Neuronal stem cell (in vitro differentiated cells): ENCODE data around the gene FRMD4B.

Experiments used
- DNase-seq: peaks from one replicate; pipeline ENCODE4 v3.0.0-alpha.2; 2013; ENCODE audit warnings: low spot score
- H2AFZ ChIP-seq: one replicate; pipeline ENCODE4 v1.6.1; 2013; ENCODE audit warnings: mild to moderate bottlenecking, low read length, inconsistent platforms
- H2AK5ac ChIP-seq: 2 replicates; pipeline ENCODE4 v1.6.1; 2013; ENCODE audit warnings: low read depth, mild to moderate bottlenecking, inconsistent platforms, low read length, moderate library complexity, mixed read lengths
- H2BK120ac ChIP-seq: 2 replicates; pipeline ENCODE4 v1.6.1; 2013; ENCODE audit warnings: low read depth, mild to moderate bottlenecking, inconsistent platforms, low read length, moderate library complexity, mixed read lengths
- H2BK12ac ChIP-seq: one replicate; pipeline ENCODE4 v1.6.1; 2013; ENCODE audit warnings: low read length, inconsistent platforms
- H2BK15ac ChIP-seq: 2 replicates; pipeline ENCODE4 v1.6.1; 2013; ENCODE audit warnings: mild to moderate bottlenecking, low read length, inconsistent platforms, mixed read lengths
- H2BK5ac ChIP-seq: one replicate; pipeline ENCODE4 v1.6.1; 2013; ENCODE audit warnings: inconsistent platforms, mild to moderate bottlenecking, low read length, moderate library complexity
- H3K14ac ChIP-seq: one replicate; pipeline ENCODE4 v1.6.1; 2013; ENCODE audit warnings: low read length, inconsistent platforms
- H3K18ac ChIP-seq: 2 replicates; pipeline ENCODE4 v1.6.1; 2013; ENCODE audit warnings: low read length, inconsistent platforms
- H3K23ac ChIP-seq: 2 replicates; pipeline ENCODE4 v1.6.1; 2013; ENCODE audit warnings: low read depth, mild to moderate bottlenecking, mixed read lengths, low read length, inconsistent platforms; ENCODE audit not compliant: poor library complexity
- H3K27ac ChIP-seq: replicated peaks from 3 replicates; pipeline ENCODE4 v1.5.1; 2013; ENCODE audit warnings: low read length, inconsistent platforms
- H3K27me3 ChIP-seq, 3 experiments: 2 replicates each; pipeline ENCODE4 v1.6.1; 2013; ENCODE audit warnings: low read length in 3 of 3, mild to moderate bottlenecking in 2 of 3, inconsistent platforms in 1 of 3, low read depth in 1 of 3, mixed read lengths in 1 of 3, moderate library complexity in 1 of 3; ENCODE audit not compliant: control insufficient read depth in 3 of 3, insufficient read depth in 3 of 3
- H3K36me3 ChIP-seq, 2 donors: replicated peaks in 1 of 2; 2 replicates each; pipeline ENCODE4 v1.6.1; 2013; ENCODE audit warnings: low read length in 2 of 2; ENCODE audit not compliant: control insufficient read depth in 2 of 2, insufficient read depth in 2 of 2
- H3K4ac ChIP-seq: 2 replicates; pipeline ENCODE4 v1.6.1; 2013; ENCODE audit warnings: inconsistent platforms, mild to moderate bottlenecking, low read length, moderate library complexity
- H3K4me1 ChIP-seq, 2 donors: 1 replicate in 1 of 2; 2 replicates in 1 of 2; pipeline ENCODE4 v1.6.1; 2013; ENCODE audit warnings: low read length in 2 of 2, low read depth in 1 of 2; ENCODE audit not compliant: control insufficient read depth in 2 of 2, insufficient read depth in 1 of 2
- H3K4me2 ChIP-seq: one replicate; pipeline ENCODE4 v1.6.1; 2013; ENCODE audit warnings: mild to moderate bottlenecking, low read length, inconsistent platforms; ENCODE audit not compliant: insufficient read depth, poor library complexity, severe bottlenecking
- H3K4me3 ChIP-seq, 2 donors: 2 replicates each; pipeline ENCODE4 v1.5.1; 2013; ENCODE audit warnings: low read length in 2 of 2, mild to moderate bottlenecking in 2 of 2, inconsistent platforms in 1 of 2, moderate library complexity in 1 of 2
- H3K79me1 ChIP-seq: one replicate; pipeline ENCODE4 v1.6.1; 2013; ENCODE audit warnings: low read depth, mild to moderate bottlenecking, inconsistent platforms, low read length, moderate library complexity
- H3K9ac ChIP-seq: one replicate; pipeline ENCODE4 v1.6.1; 2013; ENCODE audit warnings: mild to moderate bottlenecking, low read depth, low read length, inconsistent platforms; ENCODE audit not compliant: poor library complexity
- H3K9me3 ChIP-seq, 2 donors: replicated peaks in 1 of 2; 2 replicates each; pipeline versions ENCODE3 to v1.6.1; 2013; ENCODE audit warnings: low read length in 2 of 2, mild to moderate bottlenecking in 2 of 2, inconsistent platforms in 1 of 2, low read depth in 1 of 2, mixed read lengths in 1 of 2, moderate library complexity in 1 of 2; ENCODE audit not compliant: control insufficient read depth in 2 of 2, insufficient read depth in 1 of 2
- H4K8ac ChIP-seq: one replicate; pipeline ENCODE4 v1.6.1; 2013; ENCODE audit warnings: low read depth, mild to moderate bottlenecking, inconsistent platforms, low read length, moderate library complexity
- H4K91ac ChIP-seq: one replicate; pipeline ENCODE4 v1.6.1; 2013; ENCODE audit warnings: low read length, low read depth, mild to moderate bottlenecking, inconsistent platforms; ENCODE audit not compliant: poor library complexity
- WGBS, 2 donors: extraction: QIAGEN DNeasy Blood & Tissue Kit; methylation state at CpG; one replicate each; pipeline ENCODE4 v1.1.7; 2013; ENCODE audit warnings: missing lambda C conversion rate in 2 of 2, mixed read lengths in 1 of 2; ENCODE audit not compliant: insufficient read length in 2 of 2, insufficient replicate concordance in 1 of 2; ENCODE audit errors: extremely low coverage in 2 of 2; 5-methylcytosine and 5-hydroxymethylcytosine counted together

Gene FRMD4B

DNA sequence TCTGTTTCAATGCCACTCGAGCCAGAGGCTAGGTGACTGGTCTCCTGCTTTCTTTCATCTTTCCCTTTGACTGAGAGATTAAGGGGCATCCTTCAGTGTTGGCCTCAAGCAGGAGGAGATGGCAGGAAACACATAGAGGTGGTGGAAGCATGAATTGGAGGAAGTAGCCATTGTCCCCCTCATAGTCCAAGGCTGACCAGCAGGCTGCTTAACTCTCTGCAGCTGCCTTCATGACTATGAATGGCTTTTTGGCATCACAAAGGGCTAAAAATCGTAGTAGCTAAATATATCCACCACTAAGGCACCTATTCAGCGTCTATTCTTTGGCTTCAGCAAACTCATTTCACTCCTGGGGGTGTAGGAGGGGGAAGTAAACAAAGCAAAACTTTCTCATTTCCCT is 7.0 kb upstream of the FRMD4B start:
- no CpG with 5 or more reads among the region's 3 CpGs for WGBS, 2 donors
- Histone ChIP-seq H4K8ac (no peak overlapping the region), H2BK15ac (no peak overlapping the region), H3K4me2 (no peak overlapping the region), H3K9me3 (peaks cover 0 to 3% of the 10 kb centered on the region in 2 donors), H3K27me3 (peaks cover 0 to 14% (median 0%) of the 10 kb centered on the region in 3 experiments), H2BK5ac (no peak overlapping the region), H3K36me3 (no peaks in the 10 kb centered on the region), H3K14ac (no peak overlapping the region), H2BK12ac (no peak overlapping the region), H3K23ac (no peak overlapping the region), H2AK5ac (no peak overlapping the region), H3K9ac (no peak overlapping the region), H3K79me1 (no peaks in the 10 kb centered on the region), H2AFZ (no peak overlapping the region), H3K18ac (no peak overlapping the region), H3K4ac (no peak overlapping the region), H3K4me1 (peaks cover 0 to 4% of the 10 kb centered on the region in 2 donors), H3K27ac (no peak overlapping the region), H3K4me3 (no peak overlapping the region), H2BK120ac (no peak overlapping the region), H4K91ac (no peak overlapping the region)
- DNase-seq = no peak

- Histone ChIP-seq H3K9me3 (peaks cover 0 to 3% of the 10 kb centered on the region in 2 donors), H2BK5ac (no peak overlapping the region), H3K27ac (no peak overlapping the region), H3K4me1 (peaks cover 0 to 4% of the 10 kb centered on the region in 2 donors), H3K9ac (no peak overlapping the region), H2BK120ac (no peak overlapping the region), H3K14ac (no peak overlapping the region), H2BK12ac (no peak overlapping the region), H3K4me2 (no peak overlapping the region), H3K27me3 (peaks cover 0 to 18% (median 0%) of the 10 kb centered on the region in 3 experiments), H3K36me3 (no peaks in the 10 kb centered on the region), H2AFZ (no peak overlapping the region), H3K79me1 (no peaks in the 10 kb centered on the region), H3K4me3 (no peak overlapping the region), H2BK15ac (no peak overlapping the region), H3K18ac (no peak overlapping the region), H3K23ac (no peak overlapping the region), H4K8ac (no peak overlapping the region), H3K4ac (no peak overlapping the region), H2AK5ac (peak overlapping the region; percentile 19), H4K91ac (no peak overlapping the region)
- WGBS, 2 donors = no CpG with 5 or more reads among the region's 2 CpGs
- DNase-seq = no peak
These were observed 6.5 kb upstream of the FRMD4B start for GRCh38 chr3:69392415-69392814.

GRCh38 chr3:69391554-69391953 is 5.7 kb upstream of the FRMD4B start:
- Histone ChIP-seq H3K27me3 (peaks cover 0 to 27% (median under 1%) of the 10 kb centered on the region in 3 experiments), H3K9ac (no peak overlapping the region), H3K36me3 (no peaks in the 10 kb centered on the region), H3K4me2 (no peak overlapping the region), H3K79me1 (no peaks in the 10 kb centered on the region), H3K14ac (no peak overlapping the region), H3K4ac (no peak overlapping the region), H2BK120ac (no peak overlapping the region), H3K27ac (no peak overlapping the region), H2BK12ac (no peak overlapping the region), H2BK15ac (no peak overlapping the region), H3K4me3 (no peak overlapping the region), H4K8ac (no peak overlapping the region), H3K23ac (no peak overlapping the region), H3K4me1 (peaks cover 0 to 5% of the 10 kb centered on the region in 2 donors), H4K91ac (no peak overlapping the region), H2AFZ (no peak overlapping the region), H2AK5ac (no peak overlapping the region), H3K9me3 (peaks cover 0 to 3% of the 10 kb centered on the region in 2 donors), H2BK5ac (no peak overlapping the region), H3K18ac (no peak overlapping the region)
- DNase-seq = no peak
- no CpG with 5 or more reads among the region's 1 CpG for WGBS, 2 donors

DNA sequence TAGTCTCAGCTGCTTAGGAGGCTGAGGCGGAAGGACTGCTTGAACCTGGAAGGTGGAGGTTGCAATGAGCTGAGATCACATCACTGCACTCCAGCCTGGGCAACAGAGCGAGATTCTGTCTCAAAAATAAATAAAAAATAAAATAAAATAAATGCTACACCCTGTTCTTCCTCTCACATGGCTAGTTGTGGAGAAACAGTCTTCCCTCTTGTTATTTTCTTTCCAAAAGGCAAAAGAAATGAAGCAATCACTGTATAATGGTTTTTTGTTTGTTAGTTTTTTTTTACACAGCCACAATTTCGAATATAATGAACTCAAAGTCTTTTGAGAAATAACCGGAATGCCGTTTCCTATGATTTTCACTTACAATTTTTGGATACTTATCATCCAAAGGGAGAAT is 4.9 kb upstream of the FRMD4B start:
- H3K23ac ChIP-seq = no peak overlapping the region
- peaks cover 0 to 35% (median 8%) of the 10 kb centered on the region in 3 experiments for H3K27me3 ChIP-seq
- H2BK15ac ChIP-seq = no peak overlapping the region
- H3K27ac ChIP-seq = no peak overlapping the region
- H2BK12ac ChIP-seq = no peak overlapping the region
- H3K4me3 ChIP-seq = no peak overlapping the region
- H2AFZ ChIP-seq = no peak overlapping the region
- H2AK5ac ChIP-seq = no peak overlapping the region
- no peak overlapping the region for H2BK5ac ChIP-seq
- no peak overlapping the region for H2BK120ac ChIP-seq
- no peak overlapping the region for H3K14ac ChIP-seq
- no CpG with 5 or more reads among the region's 5 CpGs for WGBS, 2 donors
- H3K4me2 ChIP-seq = no peak overlapping the region
- peaks cover 0 to 3% of the 10 kb centered on the region in 2 donors for H3K9me3 ChIP-seq
- H3K79me1 ChIP-seq = peaks cover 2% of the 10 kb centered on the region
- H4K8ac ChIP-seq = no peak overlapping the region
- no peak for DNase-seq
- H3K18ac ChIP-seq = no peak overlapping the region
- H3K9ac ChIP-seq = no peak overlapping the region
- H3K4me1 ChIP-seq = peaks cover 1 to 6% of the 10 kb centered on the region in 2 donors
- H3K4ac ChIP-seq = no peak overlapping the region
- H3K36me3 ChIP-seq = no peaks in the 10 kb centered on the region
- no peak overlapping the region for H4K91ac ChIP-seq
